Mucosa of gallbladder (tissue), 1 donor: ENCODE results near the gene PRMT7. TPM values are rescaled to one million over a fixed set of nuclear protein-coding genes. Genes with fewer than 3 reads are reported as not detected.
"Not testable (repeated sequence)": the region's sequence is repeated elsewhere in the genome, so short reads cannot be mapped to it uniquely, and the experiment has no call there.

ENCODE experiments used
- DNase-seq: peaks from one replicate; pipeline ENCODE4 v3.0.0-alpha.2; 2020; ENCODE audit warnings: low spot score
- total RNA-seq: library from RNA; stranded (reverse); gene quantifications from one replicate; pipeline ENCODE4 v1.2.1, GENCODE V29; 2021
- donor health status: DM: no; HTN: no; CAD: no.

The PRMT7 gene
- total RNA-seq, 1 donor from 2014 or later: 34.3 TPM

DNA sequence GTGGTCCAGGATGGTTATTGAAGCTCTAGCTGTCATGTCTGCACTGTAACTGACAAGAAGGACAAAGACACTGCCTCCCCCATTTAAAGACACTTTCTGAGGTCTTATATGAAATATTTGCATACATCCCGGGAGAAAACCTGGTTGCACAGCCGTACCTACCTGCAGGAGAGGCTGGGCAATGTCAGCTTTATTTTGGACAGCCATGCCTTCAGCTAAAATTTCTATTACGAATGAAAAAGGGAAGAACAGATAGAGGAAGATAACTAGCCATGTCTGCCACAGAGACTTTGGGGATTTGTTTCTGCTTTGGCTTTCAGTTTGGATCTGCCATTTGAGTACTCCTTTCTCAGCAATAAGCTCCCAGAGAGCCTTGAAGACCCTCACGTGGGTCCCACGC is 27.5 kb upstream of the PRMT7 start:
- DNase-seq: no peak

DNA sequence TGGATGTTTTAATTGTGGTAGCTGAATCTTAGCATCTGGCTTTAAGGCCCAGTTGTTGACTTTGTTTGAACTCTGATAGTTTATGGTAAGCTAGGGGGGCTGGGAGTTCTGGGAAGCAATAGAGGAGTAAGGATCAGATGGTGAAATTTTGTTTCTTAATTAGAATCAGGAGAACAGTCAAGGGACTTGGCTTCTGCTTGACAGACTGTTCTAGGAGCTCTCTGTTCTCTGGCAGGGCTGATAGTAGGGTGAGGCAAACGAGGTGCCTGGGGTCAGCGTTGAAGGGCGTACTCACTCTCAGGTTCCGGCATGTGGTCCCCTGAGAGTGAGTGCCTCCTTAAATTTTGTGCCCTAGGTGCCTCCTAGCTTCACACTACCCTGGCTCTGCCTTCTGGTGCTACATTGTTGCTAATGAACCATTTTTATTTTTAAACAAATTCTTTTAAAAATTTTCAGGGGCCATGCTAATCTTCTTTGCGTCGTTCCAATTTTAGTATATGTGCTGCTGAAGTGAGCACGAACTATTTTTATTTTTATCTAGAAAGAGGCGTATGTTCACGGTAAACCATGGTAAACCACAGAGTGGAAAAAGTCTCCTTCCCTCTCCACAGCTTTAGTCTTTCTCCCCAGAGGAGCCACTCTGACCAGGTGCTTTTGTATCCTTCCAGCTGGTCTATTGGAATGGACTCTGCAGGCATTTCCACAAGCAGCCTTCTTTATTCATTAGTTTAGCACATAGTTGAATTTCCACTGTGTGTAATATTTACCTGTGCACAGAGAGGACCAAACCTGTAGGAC is 26.8 kb upstream of the PRMT7 start:
- DNase-seq: no peak

DNA sequence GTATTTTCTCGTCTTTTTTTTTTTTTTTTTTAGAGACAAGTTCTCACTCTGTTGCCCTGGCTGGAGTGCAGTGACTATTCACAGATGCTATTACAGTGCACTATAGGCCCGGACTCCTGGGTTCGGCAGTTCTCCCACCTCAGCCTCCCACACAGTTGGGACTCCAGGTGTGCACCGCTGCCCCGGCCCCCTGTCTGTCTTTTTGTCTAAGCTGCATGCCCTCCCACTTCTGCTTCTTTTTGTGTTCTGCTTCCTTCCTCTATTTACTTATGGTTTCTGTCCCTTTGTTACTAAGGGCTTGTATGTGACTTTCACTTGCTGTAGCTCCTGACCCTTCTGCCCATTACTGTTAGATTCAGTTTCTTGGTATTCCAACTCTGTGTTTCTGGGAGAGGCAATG is 26.0 kb upstream of the PRMT7 start:
- DNase-seq: no peak

DNA sequence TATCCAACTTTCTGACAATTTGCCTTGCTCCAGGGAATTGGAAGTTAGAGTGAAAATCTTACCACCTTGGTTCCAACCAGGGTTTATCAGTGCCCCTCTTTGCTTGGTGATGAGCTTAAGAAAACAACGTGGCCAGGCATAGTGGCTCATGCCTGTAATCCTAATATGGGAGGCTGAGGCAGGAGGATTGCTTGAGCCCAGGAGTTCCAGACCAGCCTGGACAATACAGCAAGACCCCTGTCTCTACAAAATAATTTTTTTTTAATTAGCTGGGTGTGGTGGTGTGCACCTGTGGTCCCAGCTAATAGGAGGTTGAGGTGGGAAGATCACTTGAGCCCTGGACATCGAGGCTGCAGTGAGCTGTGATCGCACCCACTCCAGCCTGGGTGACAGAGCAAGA is 25.1 kb upstream of the PRMT7 start:
- DNase-seq: no peak

DNA sequence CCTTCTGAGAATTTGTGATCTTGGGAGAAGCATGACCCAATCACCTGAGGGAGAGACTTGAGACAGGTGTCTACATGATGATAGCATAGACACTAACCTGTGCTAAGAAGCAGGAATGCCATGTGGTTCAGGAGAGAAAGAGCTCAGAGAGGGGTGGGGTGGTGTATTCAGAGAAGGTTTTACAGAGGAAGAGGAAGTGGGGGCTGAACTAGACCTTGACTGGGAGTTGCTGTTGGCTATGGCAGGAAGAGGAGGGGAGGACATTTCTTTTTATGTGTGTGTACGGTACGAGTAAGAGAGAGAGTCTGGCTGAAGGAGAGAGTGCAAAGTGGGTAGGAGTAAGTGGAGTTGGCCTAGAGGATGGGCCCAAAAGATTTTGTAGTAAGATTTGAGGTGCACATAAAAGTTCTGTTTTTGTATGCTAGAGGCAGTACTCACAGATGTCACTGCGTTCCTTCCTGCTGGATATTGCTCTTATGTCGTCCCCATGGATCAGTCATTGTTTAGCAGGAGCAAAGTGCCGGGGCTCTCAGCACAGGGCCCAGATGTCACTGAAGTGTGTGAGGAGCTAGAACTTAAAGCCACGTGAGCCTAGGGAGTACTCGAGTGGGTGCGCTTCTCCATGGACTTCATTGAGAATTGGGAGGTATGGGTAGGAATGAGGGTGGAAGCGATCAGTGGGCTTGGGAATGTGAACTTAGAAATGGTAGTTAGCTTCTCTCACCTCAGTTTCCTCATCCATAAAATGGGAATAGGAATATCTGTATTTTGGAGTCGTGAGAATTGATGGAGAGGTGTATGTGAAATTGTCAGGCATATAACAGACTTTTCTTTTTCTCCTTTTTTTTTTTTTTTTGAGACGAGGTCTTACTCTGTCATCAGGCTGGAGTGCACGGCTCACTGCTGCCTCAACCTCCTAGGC is 24.4 kb upstream of the PRMT7 start:
- DNase-seq: no peak

DNA sequence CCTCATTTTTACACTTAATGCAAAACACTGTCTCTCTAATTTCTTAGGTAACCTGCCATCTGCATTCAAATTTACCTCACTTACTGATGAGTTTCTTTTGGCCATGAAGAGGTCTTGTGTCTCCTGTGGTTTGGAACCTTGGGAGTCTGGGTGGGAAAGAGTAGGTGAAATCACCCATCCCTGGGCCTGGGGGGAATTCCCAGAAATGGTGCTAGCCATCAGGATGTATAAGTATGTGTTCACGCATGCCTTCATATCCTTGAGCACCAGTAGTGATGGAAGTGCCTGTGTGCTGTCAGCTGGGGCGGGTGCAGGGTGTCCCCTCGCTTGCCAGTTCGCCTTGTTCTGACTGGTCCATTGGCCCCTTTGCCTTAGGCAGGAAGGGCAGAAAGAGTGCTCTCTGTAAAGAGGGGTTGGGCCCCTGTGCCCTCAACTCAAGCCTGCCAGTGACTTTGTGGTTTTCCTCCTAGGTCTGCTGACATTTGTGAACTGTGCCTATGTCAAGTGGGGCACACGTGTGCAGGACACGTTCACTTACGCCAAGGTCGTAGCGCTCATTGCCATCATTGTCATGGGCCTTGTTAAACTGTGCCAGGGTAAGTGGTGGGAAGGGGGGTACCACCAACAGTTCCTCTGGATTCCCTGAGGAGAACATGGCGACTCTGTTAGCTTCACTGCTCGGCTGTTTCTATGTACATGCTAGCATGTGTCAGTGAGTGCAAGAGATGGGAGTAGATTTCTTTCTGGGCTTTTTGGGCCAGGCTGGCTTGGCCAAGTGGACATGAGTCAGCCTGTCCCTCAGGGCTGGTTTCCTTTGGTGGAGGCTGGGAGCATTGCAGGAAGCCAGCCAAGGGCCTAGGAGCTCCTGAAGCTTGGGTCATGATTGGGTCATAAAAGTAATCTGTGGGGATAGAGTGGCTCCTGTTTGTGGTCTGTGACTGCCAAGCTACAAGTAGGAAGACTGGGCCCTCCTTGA is 23.3 kb upstream of the PRMT7 start:
- no peak for DNase-seq

DNA sequence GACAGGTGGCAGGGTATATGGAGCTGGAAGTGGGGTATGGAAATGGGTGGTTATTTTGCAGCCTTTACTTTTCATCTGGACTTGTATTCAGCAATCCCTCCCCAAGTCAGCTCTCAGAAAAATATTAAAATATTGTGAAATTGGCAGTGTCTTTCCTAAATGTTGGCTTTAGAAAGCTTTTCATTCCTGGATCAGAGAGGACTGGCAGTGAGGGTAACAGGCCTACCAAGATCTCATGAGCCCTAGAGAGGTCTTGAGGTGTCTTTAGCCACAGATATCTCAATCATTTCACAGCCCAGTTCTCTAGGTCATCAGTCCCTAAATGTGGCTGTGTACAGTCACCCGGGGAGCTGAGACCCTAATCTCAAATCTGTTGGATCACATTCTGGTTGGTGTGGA is 22.6 kb upstream of the PRMT7 start:
- no peak for DNase-seq

DNA sequence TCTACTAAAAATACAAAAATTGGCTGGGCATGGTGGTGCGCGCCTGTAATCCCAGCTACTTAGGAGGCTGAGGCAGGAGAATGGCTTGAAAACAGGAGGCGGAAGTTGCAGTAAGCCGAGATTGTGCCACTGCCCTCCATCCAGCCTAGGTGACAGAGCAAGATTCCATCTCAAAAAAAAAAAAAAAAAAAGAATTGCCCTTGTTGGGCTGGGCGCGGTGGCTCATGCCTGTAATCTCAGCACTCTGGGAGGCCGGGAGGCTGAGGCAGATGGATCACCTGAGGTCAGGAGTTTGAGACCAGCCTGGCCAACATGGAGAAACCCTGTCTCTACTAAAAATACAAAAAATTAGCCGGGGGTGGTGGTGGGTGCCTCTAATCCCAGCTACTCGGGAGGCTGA is 22.0 kb upstream of the PRMT7 start:
- DNase-seq: not testable (repeated sequence)

DNA sequence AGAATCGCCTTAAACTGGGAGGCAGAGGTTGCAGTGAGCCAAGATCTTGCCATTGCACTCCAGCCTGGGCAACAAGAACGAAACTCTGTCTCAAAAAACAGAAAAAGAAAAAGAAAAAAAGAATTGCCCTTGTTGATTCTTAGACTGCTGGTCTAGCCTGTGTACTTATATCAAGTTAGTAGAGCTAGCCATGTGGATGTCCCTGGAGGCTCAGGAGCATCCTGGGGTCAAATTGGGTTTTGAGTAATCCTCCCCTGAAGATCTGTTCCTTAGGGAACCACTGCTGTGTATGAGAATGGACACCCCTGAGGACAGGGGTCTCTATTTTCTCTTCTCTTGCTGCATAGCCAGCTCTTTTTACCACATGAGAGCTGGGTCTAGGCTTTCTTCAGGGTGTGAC is 21.6 kb upstream of the PRMT7 start:
- no peak for DNase-seq

DNA sequence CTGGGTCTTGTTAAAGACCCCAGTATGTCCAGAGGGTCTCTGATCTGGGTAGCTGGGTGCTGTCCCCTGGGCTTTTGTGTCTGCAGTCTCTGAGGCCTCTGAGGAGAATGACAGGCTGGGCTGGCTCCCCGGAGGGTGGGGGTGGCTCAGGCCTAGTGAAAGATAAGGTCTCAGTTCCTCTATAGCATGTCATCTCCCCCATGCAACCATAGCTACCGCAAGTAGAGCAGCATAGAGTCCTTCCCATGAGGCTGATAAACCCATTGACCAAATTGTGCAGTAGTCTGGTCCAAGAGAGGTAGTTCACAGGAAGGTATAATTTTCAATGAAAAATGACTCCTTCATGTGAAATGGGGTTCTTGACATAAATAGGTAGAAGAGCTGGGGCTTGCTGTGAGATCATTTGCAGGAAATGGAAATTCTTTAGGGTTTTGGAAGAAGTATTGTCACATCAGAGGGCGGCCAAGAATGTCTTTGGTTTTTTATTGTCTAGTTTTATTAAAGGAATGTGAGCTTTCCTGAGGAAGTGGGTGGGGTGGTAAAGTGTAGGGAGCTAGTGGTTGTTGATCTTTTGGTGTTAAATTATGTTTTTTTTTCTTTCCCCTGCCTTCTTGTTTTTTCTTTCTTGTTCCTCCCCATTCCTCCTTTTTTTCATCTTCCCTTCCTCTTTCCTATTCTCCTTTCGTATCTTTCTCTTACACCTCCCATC is 21.0 kb upstream of the PRMT7 start:
- DNase-seq: no peak

DNA sequence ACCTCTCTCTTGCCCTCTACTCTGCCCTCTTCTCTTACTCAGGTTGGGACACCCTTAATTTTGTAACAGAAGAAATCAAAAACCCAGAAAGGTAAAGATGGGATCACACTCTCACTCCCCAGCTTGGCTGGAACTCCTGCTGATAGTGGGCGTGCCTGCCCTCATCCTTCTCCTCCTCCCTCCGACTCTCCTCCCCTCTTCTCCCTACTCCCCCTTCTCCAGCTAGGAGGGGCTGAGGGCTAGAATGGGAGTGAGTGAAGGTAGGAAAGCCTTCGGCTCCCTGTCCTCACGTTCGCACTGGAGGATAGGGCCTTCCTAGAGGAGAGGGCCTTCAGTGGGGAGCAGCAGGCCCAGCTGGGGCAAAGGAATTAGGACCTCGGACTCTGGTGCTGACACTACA is 20.4 kb upstream of the PRMT7 start:
- no peak for DNase-seq

DNA sequence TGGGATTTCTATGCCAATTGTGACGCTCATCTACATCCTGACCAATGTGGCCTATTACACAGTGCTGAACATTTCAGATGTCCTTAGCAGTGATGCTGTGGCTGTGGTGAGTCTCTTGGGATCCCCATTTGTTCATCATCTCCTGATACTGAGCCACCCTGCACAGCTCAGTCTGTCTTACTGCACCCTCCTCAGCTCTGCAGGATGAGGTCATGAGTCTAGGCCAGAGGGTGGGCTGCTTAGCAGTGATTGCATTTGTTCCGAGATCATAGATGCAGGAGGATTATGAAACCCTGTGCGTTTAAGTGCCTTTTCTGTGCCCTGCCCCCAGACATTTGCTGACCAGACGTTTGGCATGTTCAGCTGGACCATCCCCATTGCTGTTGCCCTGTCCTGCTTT is 19.6 kb upstream of the PRMT7 start:
- DNase-seq: no peak

DNA sequence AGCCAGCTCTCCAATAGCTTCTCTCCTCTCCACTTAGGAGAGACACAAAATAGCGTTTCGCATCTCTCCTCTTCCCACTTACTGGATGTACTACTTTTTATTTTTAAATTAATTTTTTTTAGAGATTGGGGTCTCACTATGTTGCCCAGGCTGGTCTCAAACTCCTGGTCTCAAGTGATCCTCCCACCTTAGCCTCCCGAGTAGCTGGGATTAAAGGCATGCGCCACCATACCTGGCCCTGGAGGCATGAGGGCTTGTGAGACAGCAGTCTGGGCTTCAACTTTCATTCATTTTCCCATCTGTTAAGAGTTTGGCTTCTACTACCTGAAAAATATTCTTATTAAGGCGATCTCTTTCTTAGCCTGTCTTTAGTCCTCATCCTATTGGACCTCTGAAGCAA is 18.4 kb upstream of the PRMT7 start:
- DNase-seq: no peak

DNA sequence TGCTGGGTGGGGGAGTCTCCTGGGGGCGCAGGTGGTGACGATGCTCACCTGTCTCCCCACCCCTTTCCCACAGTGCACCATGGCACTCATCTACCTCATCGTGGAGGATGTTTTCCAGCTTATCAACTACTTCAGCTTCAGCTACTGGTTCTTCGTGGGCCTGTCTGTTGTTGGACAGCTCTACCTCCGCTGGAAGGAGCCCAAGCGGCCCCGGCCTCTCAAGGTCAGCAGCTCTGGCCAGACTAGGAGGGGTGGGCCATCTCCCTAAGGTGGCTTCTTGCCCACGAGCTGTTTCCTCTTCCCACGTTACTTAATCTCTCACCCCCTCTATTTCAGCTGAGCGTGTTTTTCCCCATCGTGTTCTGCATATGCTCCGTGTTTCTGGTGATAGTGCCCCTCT is 14.5 kb upstream of the PRMT7 start:
- no peak for DNase-seq

DNA sequence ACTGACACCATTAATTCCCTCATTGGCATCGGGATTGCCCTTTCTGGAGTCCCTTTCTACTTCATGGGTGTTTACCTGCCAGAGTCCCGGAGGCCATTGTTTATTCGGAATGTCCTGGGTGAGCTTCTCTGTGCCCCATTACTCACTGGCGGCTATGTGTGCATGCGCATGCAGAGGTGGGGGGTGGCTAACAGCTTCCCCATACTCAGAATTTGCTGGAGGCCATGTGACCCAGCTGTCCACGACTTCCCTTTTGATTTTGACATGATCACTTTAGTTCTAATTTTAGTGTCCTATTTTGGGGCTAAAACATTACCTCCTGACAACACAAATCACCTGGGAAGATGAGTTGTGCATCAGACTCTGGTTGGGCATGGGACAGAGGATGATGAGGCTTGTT is 14.1 kb upstream of the PRMT7 start:
- no peak for DNase-seq

DNA sequence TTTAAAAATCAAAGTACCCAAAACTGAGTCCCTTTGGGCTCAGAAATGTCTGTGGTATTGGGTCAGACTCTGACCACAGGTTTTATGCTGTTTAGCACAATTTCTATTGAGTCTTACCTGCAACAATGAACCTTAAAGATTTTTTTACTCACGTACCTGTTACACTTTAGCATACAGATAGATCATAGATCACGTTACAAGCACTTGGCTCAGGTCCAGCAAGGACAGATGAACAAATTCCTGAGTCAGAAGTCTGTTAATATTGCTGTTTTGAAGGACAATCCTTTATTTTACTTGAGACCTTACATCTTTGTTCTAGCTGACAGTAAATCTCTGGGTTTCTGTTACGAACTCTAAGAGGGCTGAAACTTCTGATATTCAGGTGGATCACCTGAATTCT is 12.9 kb upstream of the PRMT7 start:
- peak; percentile 20 for DNase-seq

DNA sequence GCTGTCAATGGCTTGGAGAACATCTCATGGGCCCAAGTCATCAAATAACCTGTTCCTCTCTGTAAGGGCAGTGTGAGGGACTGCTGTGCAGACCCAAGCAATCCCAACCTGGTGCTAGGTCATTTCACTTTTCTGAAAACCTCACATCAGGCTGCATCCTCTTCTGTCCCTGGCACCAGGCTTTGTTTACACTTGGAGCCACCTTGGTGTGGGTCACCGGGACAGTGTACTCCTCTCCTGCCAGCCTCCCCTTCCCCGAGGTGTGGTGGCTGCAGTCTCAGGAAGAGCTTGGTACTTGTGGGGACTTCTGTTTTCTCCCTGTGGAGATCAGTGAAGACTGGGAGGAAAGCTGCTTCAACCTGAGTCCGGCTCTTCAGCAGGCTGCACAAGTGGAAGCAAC is 12.5 kb upstream of the PRMT7 start:
- no peak for DNase-seq

DNA sequence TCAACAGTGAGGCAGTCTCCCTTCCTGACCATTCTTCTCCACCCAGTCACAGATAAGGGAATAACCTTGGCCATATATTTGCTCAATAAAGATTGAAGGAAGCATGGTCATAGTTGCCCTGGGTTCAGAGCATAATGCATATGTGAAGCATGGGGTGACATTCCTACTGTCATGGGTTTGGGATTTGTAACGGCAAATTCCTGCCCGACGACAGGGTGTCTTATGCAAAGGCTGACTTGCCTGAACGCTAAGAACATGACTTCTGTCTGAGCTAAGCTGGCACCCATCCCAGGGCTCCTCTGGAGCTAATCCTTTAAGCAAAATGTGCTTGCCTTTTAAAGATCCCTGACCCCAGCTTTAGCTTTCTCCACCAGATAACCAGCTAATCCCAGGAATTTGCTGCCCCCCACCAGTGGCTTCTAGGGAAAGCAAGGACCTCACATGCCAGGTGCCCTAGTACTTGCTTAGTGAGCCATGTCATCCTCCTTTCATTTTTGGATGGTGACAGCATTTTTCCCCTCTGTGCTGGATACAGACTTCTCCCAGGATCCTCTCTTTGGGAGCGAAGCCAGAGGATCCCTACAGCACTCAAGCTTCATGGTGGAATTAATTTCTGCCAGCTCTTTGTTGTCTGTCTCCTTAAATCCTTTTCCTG is 11.8 kb upstream of the PRMT7 start:
- DNase-seq: peak; percentile 22

DNA sequence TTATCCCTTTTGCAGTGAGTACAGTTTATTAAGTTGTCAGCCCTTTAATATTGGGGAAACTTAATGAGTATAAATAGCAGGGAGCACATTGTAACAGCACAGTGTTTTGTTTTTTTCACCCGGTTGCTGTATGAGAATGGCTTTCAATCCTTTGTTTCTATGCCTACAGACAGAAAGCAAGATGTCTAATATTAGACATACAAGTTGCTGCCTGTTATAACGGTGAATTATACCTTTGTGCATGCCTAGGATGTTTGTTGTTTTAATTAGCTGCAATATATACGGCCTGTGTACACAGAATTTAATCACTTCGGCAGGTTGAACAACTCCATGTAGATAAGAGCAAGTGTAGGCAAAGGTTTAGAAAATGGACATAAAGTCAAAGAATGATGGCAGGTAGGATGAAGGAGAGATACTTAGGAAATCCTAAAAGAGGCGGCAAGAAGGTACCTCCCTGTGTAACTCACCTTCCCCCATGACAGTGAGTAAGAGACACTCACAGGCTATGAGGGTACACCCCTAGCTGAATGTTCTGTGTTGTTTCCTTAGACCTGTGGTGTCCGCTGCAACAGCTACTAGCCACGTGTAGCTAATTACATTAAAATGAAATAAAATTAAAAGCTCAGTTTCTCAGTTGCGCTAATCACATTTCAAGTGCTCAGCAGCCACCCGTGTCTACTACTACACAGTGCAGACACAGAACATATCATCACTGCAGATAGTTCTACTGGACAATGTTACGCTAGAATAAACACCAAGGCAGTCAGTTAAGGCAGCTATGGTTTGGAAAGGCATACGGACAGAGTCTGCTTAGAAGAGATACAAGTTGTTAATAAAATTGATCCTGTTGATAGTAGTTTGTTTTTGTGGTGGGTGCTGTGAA is 11.0 kb upstream of the PRMT7 start:
- no peak for DNase-seq
